CD4-positive, alpha-beta T cell treated with Interleukin-1 beta for 1 hour (primary cell): ENCODE measurements around the gene HLCS.

Experiments
- DNase-seq, 2 donors: peaks; one replicate each; pipeline ENCODE4 v3.0.0-alpha.2; 2020 to 2022

The HLCS gene

DNA sequence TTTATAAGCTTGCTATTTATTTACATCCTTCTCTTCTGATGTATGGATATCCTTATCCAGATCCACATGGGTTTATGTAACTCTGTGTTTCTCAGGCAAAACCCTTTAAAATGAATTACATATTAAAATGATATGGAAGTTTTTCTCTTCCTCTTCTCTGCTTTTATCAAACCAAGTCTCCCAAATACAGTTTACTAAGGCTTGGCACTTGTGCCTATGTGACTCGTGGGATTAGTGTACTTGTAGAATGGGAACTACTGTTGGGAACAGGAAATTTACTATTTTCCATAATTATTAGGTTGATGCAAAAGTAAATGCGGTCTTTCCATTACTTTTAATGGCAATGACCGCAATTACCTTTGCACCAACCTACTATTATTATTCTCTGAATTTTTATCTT is 252.7 kb downstream of the HLCS start:
- DNase-seq, result no peak

DNA sequence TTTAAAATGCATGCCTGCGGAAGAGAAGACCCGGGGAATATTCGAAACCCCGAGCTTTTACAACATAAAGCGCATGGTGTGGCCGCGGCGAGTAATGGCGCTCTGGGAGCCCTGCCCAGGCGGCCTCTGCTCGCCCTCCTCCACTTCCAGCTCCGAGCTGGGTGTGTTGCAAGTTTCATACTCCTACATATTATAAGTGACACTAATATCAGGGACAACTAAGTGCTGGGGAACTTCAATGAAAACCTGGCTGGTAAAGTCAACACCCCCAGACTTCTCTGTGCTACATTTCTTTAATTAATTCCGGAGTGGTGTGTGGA is 255.8 kb downstream of the HLCS start:
- no peak for DNase-seq

DNA sequence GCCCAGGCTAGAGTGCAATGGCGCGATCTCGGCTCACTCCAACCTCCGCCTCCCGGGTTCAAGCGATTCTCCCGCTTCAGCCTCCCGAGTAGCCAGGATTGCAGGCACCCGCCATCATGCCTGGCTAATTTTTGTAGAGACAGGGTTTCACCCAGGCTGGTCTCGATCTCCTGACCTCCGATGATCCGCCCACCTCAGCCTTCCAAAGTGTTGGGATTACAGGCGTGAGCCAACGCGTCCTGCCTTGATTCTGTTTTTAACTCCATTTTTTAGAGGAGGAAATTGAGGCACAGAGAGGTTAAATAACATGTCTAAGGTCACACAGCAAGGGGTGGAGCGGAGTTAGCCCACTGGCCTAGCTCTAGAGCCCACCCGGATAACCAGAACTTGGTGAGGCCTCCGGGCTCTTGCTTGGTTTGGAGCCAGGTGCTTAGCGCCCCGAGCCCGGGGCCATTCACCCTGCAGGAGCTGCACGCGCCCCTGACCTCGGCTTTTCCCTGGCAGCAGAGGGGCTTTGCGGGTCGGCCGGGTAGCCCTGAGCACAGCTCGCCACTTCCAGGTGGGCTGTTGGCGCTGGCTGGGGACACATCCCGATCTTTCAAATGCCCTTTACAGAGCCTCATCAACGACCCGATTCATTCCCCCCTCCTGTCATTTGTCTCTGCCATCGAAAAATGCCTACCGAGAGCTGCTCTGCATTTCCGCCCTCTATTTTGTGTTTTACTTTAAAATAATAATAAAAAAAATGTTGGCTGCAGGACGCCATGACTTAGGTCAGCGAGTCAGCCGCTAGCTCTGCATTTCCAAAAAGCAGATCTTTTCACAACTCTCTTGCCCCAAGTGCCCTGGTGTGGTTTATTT is 256.4 kb downstream of the HLCS start:
- no peak for DNase-seq

DNA sequence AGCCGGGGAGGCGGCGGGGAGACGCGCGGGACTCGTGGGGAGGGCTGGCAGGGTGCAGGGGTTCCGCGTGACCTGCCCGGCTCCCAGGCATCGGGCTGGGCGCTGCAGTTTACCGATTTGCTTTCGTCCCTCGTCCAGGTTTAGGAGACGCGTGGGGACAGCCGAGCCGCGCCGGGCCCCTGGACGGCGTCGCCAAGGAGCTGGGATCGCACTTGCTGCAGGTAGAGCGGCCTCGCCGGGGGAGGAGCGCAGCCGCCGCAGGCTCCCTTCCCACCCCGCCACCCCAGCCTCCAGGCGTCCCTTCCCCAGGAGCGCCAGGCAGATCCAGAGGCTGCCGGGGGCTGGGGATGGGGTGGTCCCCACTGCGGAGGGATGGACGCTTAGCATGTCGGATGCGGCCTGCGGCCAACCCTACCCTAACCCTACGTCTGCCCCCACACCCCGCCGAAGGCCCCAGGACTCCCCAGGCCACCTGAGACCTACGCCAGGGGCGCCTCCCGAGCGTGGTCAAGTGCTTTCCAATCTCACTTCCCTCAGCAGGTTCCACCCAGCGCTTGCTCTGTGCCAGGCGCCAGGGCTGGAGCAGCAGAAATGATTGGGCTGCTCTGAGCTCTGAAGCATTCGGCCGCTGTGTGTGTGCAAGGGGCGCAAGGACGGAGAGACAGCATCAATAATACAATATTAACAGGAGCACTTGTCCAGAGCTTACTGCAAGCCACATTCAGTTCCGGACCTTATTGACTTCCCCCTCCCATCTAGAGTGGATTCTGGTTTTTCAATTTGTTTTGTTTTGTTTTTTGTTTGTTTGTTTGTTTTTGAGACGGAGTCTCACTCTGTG is 257.2 kb downstream of the HLCS start:
- DNase-seq, result no peak

DNA sequence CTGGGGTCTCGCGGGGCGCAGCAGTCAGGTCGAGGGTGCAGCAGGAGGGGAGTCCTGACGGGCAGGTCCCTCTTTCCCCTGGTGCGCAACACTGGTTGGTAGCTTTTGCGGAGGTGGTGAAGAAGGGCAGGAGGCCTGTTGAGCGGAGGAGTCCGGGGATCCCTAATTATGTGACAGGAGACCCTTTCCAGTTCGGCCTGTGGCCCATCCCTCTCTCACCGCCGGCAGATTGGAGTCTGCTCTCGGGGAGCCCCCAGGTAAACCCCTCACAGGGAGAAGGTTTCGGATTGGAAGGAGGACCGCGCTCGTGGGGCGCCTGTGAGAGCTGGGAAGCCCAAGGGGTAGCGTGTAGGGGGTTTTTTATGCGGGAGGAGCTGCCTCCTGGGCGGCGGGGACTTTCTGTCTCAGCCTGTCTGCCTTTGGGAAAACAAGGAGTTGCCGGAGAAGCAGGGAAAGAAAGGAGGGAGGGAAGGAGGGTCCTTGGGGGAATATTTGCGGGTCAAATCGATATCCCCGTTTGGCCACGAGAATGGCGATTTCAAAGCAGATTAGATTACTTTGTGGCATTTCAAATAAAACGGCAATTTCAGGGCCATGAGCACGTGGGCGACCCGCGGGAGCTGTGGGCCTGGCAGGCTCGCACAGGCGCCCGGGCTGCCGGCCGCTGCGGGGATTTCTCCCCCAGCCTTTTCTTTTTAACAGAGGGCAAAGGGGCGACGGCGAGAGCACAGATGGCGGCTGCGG is 258.0 kb downstream of the HLCS start:
- DNase-seq, result no peak

DNA sequence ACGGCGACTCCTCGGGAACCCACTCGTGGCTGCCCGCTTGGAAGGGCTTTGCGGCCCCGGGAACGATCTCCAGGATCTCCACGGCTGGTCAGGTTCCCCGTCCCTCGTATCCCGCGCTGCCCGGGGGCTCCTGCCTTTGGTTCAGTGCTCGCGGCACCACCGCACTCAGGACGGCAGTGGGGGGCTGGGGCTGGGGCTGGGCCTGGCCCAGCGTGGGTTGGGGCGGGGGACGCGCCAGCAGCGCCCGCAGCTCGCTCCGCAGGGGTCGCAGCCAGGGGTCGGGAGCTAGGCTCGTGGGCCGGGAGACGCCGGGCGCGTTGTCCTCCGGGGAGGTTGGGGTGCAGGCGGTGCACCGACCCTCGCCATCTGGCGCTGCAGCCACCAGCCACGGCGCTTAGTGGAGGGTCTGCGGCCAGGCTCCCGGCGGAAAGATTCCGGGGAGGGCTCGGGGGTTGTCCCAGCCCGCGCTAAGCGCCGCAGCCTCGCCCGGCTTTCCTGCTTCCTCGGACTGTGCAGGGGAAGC is 258.6 kb downstream of the HLCS start:
- no peak for DNase-seq

- DNase-seq, result no peak
These were observed 259.3 kb downstream of the HLCS start for GRCh38 chr21:36706951-36707762.

DNA sequence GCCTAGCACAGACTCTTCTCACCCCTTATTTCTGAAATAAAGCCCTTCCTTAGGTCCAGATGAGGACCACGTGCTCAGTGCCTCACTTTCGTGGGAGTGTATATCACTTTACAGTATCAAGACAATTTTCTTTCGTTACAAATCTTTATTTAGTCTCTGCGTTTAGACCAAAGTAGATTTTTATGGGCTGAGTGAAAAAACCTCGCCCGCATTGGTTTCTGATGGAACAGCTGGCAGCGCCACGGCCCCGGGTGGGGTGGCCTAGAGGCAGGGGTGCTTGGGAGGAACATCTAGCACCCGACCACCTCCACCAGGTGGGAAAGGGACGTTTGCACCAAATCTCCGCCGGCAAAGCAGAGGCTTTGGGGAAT is 260.0 kb downstream of the HLCS start:
- no peak for DNase-seq

DNA sequence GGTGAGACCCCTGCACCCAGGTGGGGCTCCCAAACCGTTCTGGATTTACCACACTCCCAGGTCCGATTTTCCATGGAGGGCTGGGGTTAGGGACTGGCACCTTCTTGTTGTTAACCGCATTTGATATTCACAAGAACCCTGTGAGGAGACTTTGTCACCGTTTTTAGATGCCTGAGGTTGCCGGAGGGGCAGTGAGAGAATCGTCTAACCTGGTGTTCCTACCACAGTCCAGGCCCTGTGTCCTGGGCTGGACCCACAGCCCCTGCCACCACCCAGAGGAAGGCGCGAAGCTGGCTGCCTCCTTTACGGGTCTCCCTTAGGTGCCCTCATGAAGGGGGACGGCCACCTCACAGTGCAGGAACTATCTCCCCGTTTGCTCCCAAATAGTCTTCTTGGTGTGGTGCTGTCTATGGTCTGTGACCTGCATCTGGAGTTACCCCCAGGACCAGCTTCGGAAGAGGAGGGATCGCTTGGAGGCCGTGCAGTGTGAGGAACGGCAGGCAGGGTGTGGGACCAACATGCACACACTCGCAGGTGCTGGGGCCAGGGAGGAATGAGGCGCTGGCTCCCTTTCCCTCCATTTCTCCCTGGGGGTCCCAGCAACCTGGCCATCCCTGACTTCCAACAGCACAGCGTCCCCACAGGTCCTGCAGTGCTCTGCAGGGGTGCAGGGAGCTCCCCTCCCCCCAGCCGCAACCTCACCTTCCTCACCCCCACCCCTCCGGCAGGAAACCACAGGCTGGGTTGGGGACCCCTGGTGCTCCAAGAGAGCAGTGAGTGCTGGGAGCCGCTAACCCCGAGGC is 260.6 kb downstream of the HLCS start:
- no peak for DNase-seq

DNA sequence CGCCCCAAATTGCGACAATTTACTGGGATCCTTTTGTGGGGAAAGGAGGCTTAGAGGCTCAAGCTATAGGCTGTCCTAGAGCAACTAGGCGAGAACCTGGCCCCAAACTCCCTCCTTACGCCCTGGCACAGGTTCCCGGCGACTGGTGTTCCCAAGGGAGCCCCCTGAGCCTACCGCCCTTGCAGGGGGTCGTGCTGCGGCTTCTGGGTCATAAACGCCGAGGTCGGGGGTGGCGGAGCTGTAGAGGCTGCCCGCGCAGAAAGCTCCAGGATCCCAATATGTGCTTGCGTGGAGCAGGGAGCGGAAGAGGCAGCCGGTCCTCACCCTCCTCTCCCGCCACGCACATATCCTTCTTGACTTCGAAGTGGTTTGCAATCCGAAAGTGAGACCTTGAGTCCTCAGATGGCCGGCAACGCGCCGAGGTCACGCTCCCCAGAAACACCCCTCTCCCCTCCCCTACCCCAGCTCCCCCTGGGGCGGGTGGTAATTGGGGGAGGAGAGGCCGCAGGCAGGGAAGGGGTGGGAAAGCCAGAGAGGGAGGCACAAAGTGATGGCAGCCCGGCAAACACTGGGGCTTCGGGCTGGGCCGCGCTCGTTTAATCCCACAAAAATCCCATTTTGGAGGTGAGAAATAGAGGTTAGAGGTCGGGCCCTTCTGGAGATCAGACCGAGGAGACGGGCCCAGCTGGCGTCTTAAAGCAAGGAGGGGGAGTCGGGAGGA is 261.4 kb downstream of the HLCS start:
- DNase-seq, result no peak

DNA sequence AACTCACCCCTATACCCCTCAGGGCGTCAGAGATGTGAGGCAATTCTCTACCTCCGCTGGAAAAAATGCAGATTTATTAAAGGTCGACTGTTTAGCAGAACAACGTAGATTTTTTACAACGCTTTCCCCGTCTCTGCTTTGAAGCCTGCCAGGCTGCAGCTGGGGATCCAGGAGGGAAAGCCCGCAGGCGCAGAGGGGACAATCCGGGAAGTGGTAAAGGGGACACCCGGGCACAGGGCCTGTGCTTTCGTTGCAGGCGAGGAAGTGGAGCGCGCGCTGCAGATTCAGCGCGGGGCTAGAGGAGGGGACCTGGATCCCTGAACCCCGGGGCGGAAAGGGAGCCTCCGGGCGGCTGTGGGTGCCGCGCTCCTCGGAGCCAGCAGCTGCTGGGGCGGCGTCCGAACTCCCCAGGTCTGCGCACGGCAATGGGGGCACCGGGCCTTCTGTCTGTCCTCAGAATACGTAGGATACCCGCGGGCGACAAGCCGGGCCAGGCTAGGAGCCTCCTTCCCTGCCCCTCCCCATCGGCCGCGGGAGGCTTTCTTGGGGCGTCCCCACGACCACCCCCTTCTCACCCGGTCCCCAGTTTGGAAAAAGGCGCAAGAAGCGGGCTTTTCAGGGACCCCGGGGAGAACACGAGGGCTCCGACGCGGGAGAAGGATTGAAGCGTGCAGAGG is 262.1 kb downstream of the HLCS start:
- no peak for DNase-seq

DNA sequence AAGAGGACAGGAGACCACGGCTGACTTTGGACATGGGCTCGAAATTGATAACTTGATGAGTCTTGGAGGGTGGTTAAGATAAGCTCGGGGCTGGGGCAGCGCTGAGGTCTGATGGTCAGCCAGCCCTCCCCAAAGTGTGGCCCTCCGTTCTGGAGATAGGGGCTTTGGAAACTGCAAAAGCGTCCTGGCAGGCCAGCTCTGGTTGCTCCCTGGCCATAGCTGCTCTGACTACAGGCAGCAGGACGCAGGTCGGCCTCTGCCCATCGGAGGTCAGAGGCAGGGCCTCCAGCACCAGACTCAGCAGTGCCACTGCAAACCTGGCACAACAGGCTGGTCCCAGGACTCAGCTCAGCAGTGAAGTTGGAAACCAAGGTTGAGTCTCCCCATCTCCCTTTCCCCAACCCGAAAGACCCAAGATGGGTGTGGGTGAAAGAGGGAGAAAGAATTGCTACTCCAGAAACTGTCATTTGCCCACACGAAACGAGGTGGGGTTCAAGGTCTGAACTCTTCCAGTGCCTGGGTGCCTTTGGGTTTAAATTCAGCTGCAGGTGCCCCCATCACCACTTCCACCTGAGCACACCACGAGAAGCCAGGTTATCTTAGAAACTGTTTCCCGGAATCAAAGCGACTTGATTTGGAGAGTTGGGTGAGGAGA is 262.7 kb downstream of the HLCS start:
- DNase-seq, result no peak

DNA sequence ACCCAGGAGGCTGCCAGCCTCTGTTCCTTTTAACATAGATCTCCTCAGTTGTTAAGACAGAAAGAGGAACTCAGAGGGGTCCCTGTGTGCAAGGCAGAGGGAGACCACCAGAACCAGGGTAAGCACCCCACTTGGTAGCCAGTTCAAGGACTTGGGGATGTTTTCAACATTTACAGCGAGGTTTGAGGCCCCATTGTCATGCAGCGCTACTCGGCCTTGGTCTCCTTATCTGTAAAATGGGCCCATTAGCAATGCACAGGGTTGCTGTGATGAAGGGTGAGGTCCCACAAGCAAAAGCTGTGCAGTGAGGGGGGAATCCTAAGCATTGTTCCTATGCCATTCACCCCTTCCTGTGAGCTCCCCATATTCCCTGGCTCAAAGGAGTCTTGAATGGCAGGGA is 263.3 kb downstream of the HLCS start:
- no peak for DNase-seq

DNA sequence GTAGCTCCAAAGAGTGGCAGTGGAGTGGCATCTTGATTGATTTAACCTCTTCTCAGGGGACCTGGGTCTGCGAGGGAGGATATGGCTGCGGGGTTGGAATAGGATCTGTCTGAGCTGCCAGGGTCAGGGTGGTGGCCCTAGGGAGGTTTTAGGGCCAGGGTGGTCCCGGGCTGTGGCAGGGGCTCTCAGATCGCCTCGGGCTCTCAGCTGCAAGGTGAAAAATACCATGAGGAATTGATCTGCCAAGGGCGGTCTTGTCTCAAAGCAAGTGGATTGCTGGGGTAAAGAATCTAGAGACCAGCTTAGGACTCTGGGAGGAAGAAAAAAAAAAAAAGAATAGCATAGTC is 263.9 kb downstream of the HLCS start:
- DNase-seq, result no peak

- no peak for DNase-seq
These were observed 264.5 kb downstream of the HLCS start for GRCh38 chr21:36701756-36702621.

DNA sequence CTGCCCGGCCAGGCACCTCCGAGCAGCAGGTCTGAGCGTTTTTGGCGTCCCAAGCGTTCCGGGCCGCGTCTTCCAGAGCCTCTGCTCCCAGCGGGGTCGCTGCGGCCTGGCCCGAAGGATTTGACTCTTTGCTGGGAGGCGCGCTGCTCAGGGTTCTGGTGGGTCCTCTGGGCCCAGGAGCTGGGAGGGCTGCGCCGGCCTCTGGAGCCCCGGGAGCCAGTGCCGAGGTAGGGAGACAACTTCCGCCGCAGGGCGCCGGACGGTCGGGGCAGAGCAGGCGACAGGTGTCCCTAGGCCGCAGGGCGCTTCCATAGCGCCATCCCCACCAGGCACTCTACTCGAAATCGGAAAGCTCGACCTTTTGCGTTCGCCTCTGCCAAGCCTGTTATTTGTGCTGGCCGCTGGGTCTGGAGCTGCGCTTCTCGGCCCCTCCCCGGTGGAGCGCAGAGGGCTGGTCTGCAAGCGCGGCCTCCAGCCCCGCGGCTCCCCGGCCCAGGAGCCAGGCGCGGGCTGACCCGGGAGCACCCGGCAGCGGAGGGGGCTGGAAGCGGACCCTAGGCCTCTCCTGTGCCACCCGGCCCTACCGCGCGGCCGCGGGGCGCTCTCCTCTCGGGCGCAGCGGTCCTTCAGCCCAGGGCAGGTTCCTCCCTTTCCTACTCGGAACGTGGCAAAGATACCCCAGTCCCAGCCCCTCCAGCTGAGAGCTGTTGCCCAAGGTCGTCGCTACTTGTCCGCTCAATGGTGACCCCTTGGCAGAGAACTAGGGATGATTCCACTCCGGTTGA is 265.3 kb downstream of the HLCS start:
- DNase-seq, result no peak
